ENCODE results near the gene PSMD9.
"Not testable (repeated sequence)": the region's sequence is repeated elsewhere in the genome, so short reads cannot be mapped to it uniquely, and the experiment has no call there.

DNA sequence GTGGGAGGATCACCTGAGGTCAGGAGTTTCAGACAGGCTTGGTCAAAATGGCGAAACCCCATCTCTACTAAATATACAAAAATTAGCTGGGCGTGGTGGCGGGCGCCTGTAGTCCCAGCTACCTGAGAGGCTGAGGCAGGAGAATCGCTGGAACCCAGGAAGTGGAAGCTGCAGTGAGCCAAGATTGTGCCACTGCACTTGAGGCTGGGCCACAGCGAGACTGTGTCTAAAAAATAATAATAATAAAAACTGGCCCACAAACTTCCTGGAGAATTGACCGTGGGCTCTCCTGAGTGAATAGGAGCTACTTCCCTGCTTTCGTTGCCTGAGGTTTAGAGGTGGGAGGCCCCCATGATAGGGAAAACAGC is 12.5 kb upstream of the PSMD9 start:
- TF ChIP-seq, protein P1, sequence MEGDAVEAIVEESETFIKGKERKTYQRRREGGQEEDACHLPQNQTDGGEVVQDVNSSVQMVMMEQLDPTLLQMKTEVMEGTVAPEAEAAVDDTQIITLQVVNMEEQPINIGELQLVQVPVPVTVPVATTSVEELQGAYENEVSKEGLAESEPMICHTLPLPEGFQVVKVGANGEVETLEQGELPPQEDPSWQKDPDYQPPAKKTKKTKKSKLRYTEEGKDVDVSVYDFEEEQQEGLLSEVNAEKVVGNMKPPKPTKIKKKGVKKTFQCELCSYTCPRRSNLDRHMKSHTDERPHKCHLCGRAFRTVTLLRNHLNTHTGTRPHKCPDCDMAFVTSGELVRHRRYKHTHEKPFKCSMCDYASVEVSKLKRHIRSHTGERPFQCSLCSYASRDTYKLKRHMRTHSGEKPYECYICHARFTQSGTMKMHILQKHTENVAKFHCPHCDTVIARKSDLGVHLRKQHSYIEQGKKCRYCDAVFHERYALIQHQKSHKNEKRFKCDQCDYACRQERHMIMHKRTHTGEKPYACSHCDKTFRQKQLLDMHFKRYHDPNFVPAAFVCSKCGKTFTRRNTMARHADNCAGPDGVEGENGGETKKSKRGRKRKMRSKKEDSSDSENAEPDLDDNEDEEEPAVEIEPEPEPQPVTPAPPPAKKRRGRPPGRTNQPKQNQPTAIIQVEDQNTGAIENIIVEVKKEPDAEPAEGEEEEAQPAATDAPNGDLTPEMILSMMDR (optimal IDR thresholded peaks at IDR 0.05 in 1 of 3, IDR thresholded peaks at IDR 0.05 in 1 of 3, conservative IDR thresholded peaks at IDR 0.05 in 1 of 3; ENCODE audit: extremely low read depth in 1 of 3, insufficient read depth in 2 of 3, low read length in 3 of 3) = not testable (repeated sequence)
- not testable (repeated sequence) for TF ChIP-seq EZH2 (IDR thresholded peaks at IDR 0.05; ENCODE audit: low read length)
